HepG2 (cell line): ENCODE results near the gene MPPE1. TPM values are rescaled to one million over a fixed set of nuclear protein-coding genes. Genes with fewer than 3 reads are reported as not detected.

Experiments
- HMGA1 ChIP-seq: sonication (generic); formaldehyde crosslinking; conservative IDR thresholded peaks from 2 replicates; pipeline ENCODE4 v1.4.0; 2020; ENCODE audit warnings: missing genetic modification reagents
- ISL2 ChIP-seq: sonication (generic); formaldehyde crosslinking; IDR thresholded peaks from 2 replicates; pipeline ENCODE4 v1.5.0; 2020; ENCODE audit warnings: missing genetic modification reagents
- KDM6A ChIP-seq: IDR thresholded peaks from 2 replicates; pipeline ENCODE4 v1.6.1; 2016; ENCODE audit warnings: low read depth
- LCORL ChIP-seq, 2 experiments: fragments of 450-650 bp in 1 of 2; sonication (generic) in 1 of 2; formaldehyde crosslinking in 1 of 2; IDR thresholded peaks; 2 replicates each; pipeline versions ENCODE4 v1.5.0 to v1.6.1; 2017 to 2020; ENCODE audit warnings: antibody characterized with exemption in 1 of 2, missing genetic modification reagents in 1 of 2
- MBD4 ChIP-seq: IDR thresholded peaks from 2 replicates; pipeline ENCODE4 v1.6.1; 2012; ENCODE audit warnings: low read length, inconsistent platforms, borderline replicate concordance
- MEF2D ChIP-seq: sonication (generic); formaldehyde crosslinking; IDR thresholded peaks from 2 replicates; pipeline ENCODE4 v1.5.1; 2020; ENCODE audit warnings: mild to moderate bottlenecking, missing genetic modification reagents
- POLR2AphosphoS5 ChIP-seq: IDR thresholded peaks from 2 replicates; pipeline ENCODE4 v1.6.1; 2012; ENCODE audit warnings: low read depth, low read length
- SAFB2 ChIP-seq: sonication (generic); formaldehyde crosslinking; IDR thresholded peaks from 2 replicates; pipeline ENCODE4 v1.5.1; 2020; ENCODE audit warnings: missing genetic modification reagents, low read depth, mild to moderate bottlenecking, borderline replicate concordance
- ZNF274 ChIP-seq: sonication (generic); formaldehyde crosslinking; IDR thresholded peaks from 2 replicates; pipeline ENCODE4 v1.5.1; 2020; ENCODE audit warnings: mild to moderate bottlenecking, missing genetic modification reagents
- ZNF33A ChIP-seq: sonication (generic); formaldehyde crosslinking; IDR thresholded peaks from 2 replicates; pipeline ENCODE4 v1.5.1; 2020; ENCODE audit warnings: missing genetic modification reagents, mild to moderate bottlenecking, moderate library complexity, borderline replicate concordance
- ZNF75D ChIP-seq: sonication (generic); formaldehyde crosslinking; IDR thresholded peaks from 2 replicates; pipeline ENCODE4 v1.8.1; 2023; ENCODE audit warnings: missing genetic modification reagents, mild to moderate bottlenecking, borderline replicate concordance
- polyA plus RNA-seq, 8 experiments: library from polyadenylated mRNA; depleted of rRNA in 3 of 8; stranded (reverse) in 7 of 8; unstranded in 1 of 8; fragments of >200 nt; fragmentation: Illumina TruSeq in 4 of 8; extraction: Trizol in 4 of 8; gene quantifications; 2 replicates each; pipeline versions ENCODE4 v1.2.1 to v1.2.3, GENCODE V29; 2011 to 2016; ENCODE audit warnings: low read depth in 4 of 8, missing spikeins in 1 of 8, mixed read lengths in 1 of 8; ENCODE audit not compliant: insufficient read depth in 1 of 8
- total RNA-seq, 5 experiments: library from RNA; depleted of rRNA; stranded (reverse); fragments of >200 nt; fragmentation: Illumina TruSeq; extraction: Trizol; gene quantifications; 2 replicates each; pipeline ENCODE4 v1.2.3, GENCODE V29; 2016; ENCODE audit warnings: low read depth in 1 of 5
- TF ChIP-seq, protein P1 (sequence below): sonication (generic); formaldehyde crosslinking; IDR thresholded peaks from 2 replicates; pipeline ENCODE4 v1.8.1; 2022; ENCODE audit warnings: low read depth, mild to moderate bottlenecking, missing genetic modification reagents
- TF ChIP-seq, protein P2 (sequence below): IDR thresholded peaks from 2 replicates; pipeline ENCODE4 v1.6.1; 2016; ENCODE audit warnings: missing biosample characterization, missing genetic modification reagents, low read depth
- TF ChIP-seq, protein P3 (sequence below): sonication (generic); formaldehyde crosslinking; IDR thresholded peaks from 2 replicates; pipeline ENCODE4 v1.9.0; 2022; ENCODE audit warnings: missing genetic modification reagents, mild to moderate bottlenecking, borderline replicate concordance
- TF ChIP-seq, protein P4 (sequence below), 2 experiments: fragments of 450-650 bp in 1 of 2; sonication (generic) in 1 of 2; formaldehyde crosslinking; IDR thresholded peaks; 2 replicates each; pipeline versions ENCODE4 v1.5.0 to v1.8.0; 2020 to 2022; ENCODE audit warnings: mild to moderate bottlenecking in 1 of 2, missing genetic modification reagents in 1 of 2
- TF ChIP-seq, protein P5 (sequence below): sonication (generic); formaldehyde crosslinking; IDR thresholded peaks from 2 replicates; pipeline ENCODE4 v1.8.0; 2022; ENCODE audit warnings: mild to moderate bottlenecking, missing genetic modification reagents, moderate library complexity

MPPE1 gene
- total and polyA plus RNA-seq, 2 of the 13 experiments (the other 11 are each of a cell fraction or from before 2014, with no cell fraction given) = 9.6 to 11.9 TPM

DNA sequence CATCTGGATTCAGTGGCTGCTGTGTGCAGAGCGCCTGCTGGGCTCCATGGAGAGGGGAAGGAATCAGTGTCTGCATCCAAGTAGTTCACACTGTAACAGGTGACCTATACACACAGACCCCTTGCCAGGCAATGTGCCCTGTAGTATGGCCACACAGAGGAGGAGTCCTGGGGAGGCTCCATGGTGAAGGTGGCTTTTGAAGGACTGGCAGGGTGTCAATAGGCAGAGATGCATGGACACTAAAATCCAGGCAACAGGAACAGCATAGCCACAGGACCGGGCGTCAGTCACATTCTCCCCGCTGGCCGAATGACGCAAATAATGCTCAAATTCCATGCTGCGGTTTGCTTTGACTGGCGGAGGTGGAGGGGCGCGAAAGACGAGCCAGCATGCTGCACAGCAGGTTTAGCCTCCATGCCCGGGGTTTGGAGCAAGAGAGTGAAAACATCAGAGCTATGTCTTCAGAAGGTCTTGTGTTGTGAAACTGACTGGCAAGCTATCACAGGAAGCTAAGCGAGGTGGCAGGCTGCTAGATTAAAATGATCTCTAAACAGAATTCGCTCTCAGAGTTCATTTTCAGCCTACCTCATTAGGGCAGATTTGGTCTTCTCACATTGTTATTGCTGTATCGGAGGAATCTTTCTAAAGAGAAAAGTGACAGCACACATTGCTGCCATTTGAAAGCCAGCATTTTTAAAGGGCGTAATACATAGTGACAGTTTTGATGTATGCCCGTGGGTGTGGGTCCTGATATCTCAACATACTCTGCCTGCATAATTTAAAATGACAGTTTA is 58.1 kb downstream of the MPPE1 start (continued):
- TF ChIP-seq LCORL (IDR thresholded peaks at IDR 0.05) = no peak
- peak; percentile 7; the same call in 1 of the 2 replicates for TF ChIP-seq LCORL (CRISPR knock-in tag; IDR thresholded peaks at IDR 0.05)
- TF ChIP-seq MEF2D (CRISPR knock-in tag) = no peak
- TF ChIP-seq, protein P1, sequence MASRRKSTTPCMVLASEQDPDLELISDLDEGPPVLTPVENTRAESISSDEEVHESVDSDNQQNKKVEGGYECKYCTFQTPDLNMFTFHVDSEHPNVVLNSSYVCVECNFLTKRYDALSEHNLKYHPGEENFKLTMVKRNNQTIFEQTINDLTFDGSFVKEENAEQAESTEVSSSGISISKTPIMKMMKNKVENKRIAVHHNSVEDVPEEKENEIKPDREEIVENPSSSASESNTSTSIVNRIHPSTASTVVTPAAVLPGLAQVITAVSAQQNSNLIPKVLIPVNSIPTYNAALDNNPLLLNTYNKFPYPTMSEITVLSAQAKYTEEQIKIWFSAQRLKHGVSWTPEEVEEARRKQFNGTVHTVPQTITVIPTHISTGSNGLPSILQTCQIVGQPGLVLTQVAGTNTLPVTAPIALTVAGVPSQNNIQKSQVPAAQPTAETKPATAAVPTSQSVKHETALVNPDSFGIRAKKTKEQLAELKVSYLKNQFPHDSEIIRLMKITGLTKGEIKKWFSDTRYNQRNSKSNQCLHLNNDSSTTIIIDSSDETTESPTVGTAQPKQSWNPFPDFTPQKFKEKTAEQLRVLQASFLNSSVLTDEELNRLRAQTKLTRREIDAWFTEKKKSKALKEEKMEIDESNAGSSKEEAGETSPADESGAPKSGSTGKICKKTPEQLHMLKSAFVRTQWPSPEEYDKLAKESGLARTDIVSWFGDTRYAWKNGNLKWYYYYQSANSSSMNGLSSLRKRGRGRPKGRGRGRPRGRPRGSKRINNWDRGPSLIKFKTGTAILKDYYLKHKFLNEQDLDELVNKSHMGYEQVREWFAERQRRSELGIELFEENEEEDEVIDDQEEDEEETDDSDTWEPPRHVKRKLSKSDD = peak; percentile 74; the same call in 1 of the 2 replicates
- TF ChIP-seq ZNF75D (CRISPR knock-in tag) = no peak
- no peak for TF ChIP-seq MBD4
- TF ChIP-seq KDM6A = 0 out of 2 replicates have a peak, but pooled peaks have one; percentile 29
- 0 out of 2 replicates have a peak, but pooled peaks have one; percentile 52 for TF ChIP-seq ZNF274 (CRISPR knock-in tag)
- TF ChIP-seq, protein P2, sequence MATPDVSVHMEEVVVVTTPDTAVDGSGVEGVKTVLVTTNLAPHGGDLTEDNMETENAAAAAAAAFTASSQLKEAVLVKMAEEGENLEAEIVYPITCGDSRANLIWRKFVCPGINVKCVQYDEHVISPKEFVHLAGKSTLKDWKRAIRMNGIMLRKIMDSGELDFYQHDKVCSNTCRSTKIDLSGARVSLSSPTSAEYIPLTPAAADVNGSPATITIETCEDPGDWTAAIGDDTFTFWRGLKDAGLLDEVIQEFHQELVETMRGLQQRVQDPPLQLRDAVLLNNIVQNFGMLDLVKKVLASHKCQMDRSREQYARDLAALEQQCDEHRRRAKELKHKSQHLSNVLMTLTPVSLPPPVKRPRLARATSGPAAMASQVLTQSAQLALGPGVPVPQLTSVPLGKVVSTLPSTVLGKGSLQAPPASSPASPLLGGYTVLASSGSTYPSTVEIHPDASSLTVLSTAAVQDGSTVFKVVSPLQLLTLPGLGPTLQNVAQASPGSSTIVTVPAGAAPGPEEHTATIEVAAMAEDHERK (CRISPR knock-in tag) = no peak
- TF ChIP-seq POLR2AphosphoS5 = no peak
- TF ChIP-seq SAFB2 (CRISPR knock-in tag) = no peak
- TF ChIP-seq, protein P3, sequence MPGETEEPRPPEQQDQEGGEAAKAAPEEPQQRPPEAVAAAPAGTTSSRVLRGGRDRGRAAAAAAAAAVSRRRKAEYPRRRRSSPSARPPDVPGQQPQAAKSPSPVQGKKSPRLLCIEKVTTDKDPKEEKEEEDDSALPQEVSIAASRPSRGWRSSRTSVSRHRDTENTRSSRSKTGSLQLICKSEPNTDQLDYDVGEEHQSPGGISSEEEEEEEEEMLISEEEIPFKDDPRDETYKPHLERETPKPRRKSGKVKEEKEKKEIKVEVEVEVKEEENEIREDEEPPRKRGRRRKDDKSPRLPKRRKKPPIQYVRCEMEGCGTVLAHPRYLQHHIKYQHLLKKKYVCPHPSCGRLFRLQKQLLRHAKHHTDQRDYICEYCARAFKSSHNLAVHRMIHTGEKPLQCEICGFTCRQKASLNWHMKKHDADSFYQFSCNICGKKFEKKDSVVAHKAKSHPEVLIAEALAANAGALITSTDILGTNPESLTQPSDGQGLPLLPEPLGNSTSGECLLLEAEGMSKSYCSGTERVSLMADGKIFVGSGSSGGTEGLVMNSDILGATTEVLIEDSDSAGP = peak; percentile 70; the same call in 1 of the 2 replicates
- TF ChIP-seq ISL2 (CRISPR knock-in tag) = no peak
- no peak for TF ChIP-seq ZNF33A (CRISPR knock-in tag)
- TF ChIP-seq HMGA1 = no peak
- TF ChIP-seq, protein P4, sequence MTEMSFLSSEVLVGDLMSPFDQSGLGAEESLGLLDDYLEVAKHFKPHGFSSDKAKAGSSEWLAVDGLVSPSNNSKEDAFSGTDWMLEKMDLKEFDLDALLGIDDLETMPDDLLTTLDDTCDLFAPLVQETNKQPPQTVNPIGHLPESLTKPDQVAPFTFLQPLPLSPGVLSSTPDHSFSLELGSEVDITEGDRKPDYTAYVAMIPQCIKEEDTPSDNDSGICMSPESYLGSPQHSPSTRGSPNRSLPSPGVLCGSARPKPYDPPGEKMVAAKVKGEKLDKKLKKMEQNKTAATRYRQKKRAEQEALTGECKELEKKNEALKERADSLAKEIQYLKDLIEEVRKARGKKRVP (CRISPR knock-in tag; IDR thresholded peaks at IDR 0.05) = peak in 1 of 2 experiments; percentile 87; a peak in 2 of 4 replicates
- TF ChIP-seq, protein P5, sequence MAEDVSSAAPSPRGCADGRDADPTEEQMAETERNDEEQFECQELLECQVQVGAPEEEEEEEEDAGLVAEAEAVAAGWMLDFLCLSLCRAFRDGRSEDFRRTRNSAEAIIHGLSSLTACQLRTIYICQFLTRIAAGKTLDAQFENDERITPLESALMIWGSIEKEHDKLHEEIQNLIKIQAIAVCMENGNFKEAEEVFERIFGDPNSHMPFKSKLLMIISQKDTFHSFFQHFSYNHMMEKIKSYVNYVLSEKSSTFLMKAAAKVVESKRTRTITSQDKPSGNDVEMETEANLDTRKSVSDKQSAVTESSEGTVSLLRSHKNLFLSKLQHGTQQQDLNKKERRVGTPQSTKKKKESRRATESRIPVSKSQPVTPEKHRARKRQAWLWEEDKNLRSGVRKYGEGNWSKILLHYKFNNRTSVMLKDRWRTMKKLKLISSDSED = no peak
